Left lobe of liver (tissue), 2 donors: Measurements from ENCODE around the gene ZNF568. TPM values are rescaled to one million over a fixed set of nuclear protein-coding genes. Genes with fewer than 3 reads are reported as not detected.

Experiments
- ATAC-seq: fragments of 200-7000 bp; cut with Tn5 transposase; one replicate; pipeline ENCODE4 v1.9.1; 2020; ENCODE audit warnings: mild to moderate bottlenecking, moderate library complexity
- DNase-seq: peaks from one replicate; pipeline ENCODE4 v3.0.0-alpha.2; 2020; ENCODE audit warnings: low spot score
- total RNA-seq: library from RNA; stranded (reverse); gene quantifications from one replicate; pipeline ENCODE4 v1.2.1, GENCODE V29; 2021
- donor health status: DM: no; HTN: no; CAD: no; lungs with moderate emphysema.
- donor health status: DM: no; HTN: yes; CAD: no.

The ZNF568 gene
- total RNA-seq, 1 donor from 2014 or later = 1.9 TPM

- DNase-seq (no peak), ATAC-seq (no peak)
These were observed 81.7 kb downstream of the ZNF568 start for GRCh38 chr19:36997843-36998235.

DNA sequence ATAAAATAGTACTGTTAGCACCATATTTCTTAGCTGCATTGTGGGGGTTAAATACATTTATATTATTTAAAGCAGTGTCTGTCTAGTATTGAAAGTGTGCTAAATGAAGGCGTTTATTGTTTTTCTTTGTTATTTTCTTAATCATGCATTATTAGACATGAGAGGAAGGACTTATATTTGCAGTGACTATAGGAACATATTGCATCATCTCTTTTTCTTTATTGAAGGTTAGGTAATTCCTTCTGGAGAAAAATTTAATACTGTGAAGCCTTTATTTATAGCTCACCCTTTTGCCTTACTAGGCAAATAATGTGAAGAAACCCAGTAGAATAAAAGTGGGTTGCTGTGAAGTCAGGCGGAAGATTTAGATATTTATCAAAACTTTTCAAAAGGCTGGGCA, 83.2 kb downstream of the ZNF568 start:
- ATAC-seq = no peak
- DNase-seq = no peak

DNA sequence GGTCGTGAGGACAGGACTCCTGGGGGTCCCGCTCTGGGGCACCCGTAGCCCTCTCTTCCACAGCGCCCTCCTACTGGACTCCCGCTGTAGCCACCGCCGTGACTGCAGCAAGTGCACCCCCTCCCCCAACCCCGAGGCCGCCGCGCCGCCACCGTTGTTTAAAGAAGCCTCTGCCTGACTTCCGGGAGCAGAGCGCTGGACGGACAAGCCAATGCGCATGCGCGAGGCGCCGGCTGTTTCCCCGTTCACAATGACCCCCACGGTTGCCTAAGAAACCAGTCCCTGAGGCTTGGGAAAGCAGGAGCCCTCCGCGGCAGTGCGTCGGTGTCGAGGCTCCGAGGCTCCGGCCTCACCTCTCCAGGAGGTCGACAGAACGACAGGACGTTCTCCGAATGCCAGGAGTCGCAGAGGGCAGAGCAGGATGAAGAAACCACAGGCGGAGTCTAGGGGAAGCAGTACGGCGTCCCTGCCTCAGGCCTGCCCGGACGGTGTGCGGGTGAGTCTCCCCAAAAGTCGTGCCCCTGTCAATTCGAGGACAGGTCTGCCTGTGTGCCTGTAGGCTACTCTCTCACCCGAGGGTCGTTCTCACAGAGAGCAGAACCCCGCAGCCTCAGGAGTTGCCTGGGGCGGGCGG, 91.6 kb downstream of the ZNF568 start:
- ATAC-seq (peak; percentile 47), DNase-seq (peak; percentile 51)

DNA sequence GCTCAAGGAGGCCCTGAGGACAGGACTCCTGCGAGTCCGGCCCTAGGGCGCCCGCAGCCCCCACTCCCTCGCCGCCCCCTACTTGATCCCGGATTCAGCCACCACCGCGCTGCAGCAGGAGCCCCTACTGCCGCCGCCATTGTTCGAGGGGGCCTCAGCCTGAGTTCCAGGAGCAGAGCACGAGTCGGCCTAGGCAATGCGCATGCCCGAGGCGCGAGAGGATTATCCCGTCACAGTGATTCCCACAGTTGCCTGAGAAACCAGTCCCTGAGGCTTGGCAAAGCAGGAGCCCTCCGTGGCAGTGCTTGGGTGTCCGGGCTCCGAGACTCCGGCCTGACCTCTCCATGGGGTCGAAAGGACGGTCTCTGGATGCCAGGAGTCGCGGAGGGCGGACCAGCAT, 93.7 kb downstream of the ZNF568 start:
- no peak for ATAC-seq
- DNase-seq = no peak

DNA sequence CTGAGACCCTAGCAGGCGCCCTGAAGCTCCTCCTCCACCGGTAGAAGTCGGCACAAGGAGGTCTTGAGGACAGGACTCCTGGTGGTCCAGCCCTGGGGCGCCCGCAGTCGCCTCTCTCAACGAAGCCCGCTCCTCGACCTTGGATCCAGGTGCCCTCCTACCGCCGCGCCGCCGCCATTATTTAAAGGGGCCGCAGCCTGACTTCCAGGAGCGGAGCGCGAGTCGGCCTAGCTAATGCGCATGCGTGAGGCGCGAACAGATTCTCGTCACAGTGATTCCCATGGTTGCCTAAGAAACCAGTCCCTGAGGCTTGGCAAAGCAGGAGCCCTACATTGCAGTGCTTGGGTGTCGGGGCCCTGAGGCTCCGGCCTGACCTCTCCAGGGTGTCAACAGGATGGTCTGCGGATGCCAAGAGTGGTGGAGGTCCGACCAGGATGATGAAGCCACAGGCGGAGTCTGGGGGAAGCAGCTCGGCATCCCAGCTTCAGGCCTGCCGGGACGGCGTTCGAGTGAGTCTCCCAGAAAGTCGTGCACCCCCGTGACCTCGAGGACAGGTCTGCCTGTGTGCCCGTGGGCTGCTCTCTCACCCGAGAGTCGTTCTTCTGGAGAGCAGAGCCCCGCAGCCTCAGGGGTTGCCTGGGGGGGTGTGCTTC, 96.1 kb downstream of the ZNF568 start:
- no peak for ATAC-seq
- no peak for DNase-seq

GRCh38 chr19:37014456-37014855, 98.3 kb downstream of the ZNF568 start:
- ATAC-seq = no peak

DNA sequence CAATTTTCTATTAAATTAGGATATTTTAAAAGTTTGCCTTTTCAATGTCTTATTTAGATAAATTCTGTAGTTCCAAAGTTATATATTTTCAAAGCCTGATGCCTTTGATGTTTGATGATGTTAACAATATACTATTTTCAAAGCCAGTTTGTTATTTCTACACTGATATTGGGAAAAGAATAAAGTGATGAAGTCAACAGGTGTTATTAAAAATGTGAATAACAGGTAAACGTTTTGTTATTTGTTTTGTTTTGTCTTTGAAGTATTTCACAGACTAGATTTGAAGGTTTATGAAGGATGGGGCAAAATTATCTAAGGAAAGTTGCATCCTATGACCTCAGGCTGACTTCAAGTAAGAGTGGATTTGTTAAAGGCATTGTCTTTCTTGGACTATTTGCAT, 129.0 kb downstream of the ZNF568 start:
- no peak for ATAC-seq
- DNase-seq = no peak

More at GRCh38 chr19:37014456-37014855, 98.3 kb downstream of the ZNF568 start:
- no peak for DNase-seq

Other genes starting within 250 kb of the ZNF568 start
- 1.5 TPM for gene ZNF461, start 249.5 kb upstream of the ZNF568 start, total RNA-seq
- gene ZNF567, start 228.7 kb upstream of the ZNF568 start, total RNA-seq = 2.5 TPM
- 0.88 TPM for gene ZNF850, start 143.5 kb upstream of the ZNF568 start, total RNA-seq
- gene ZNF790, start 77.9 kb upstream of the ZNF568 start, total RNA-seq = 5.1 TPM
- 2.1 TPM for gene ZNF345, start 65.5 kb upstream of the ZNF568 start, total RNA-seq
- gene ZNF829, start within 50 bp of the ZNF568 start, total RNA-seq = 0.70 TPM
- gene ZNF420, start 162.1 kb downstream of the ZNF568 start, total RNA-seq = 5.6 TPM